Activated T-helper 9 cell treated with anti-CD3 and anti-CD28 coated beads, Interleukin-2, amount 50 U/mL, for 16 hours (primary cell): ENCODE data around the gene CCDC112.
"Not testable (repeated sequence)": the region's sequence is repeated elsewhere in the genome, so short reads cannot be mapped to it uniquely, and the experiment has no call there.

Experiments used
- DNase-seq: peaks from one replicate; pipeline ENCODE4 v3.0.0-alpha.2; 2020; ENCODE audit warnings: low read depth

CCDC112 gene

GRCh38 chr5:115262011-115262320 lies 34.5 kb downstream of the CCDC112 start:
- DNase-seq, result no peak

DNA sequence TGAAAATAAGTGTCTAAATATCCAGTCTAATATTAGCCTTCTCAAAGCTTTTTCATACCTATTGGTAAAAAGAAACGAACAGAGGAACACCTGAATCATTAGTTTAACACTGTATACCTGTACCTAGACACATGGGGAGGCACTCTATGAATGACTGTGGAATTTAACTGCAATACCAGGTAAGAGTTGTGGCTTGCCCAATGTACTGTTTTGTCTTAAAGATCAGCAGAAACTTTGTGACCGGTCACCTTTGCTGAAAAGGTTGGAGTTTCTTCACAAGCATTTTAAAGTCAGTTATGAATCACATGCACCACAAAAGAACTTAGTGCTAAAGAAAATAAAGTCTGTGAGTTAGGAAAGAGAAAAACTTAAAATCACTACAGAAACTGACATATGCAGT lies 36.2 kb downstream of the CCDC112 start:
- no peak for DNase-seq

DNA sequence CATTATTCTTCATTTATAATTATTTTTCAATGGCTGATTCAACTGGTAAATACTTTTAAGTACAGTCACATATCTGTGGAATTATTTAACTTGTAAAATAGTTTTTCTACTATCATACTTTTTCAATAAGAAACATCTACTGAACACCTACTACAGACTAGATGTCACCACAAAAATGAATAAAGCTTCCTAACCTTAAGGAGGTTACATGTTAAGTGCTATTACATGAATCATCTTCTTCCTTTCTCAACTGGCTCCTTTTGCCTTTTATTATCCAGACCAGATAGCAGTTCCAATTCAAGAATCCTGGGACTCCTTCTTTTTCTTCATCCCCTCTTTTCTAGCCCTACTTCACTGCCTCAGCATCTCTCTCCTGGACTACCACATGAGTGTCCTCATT lies 38.5 kb downstream of the CCDC112 start:
- DNase-seq, result no peak

DNA sequence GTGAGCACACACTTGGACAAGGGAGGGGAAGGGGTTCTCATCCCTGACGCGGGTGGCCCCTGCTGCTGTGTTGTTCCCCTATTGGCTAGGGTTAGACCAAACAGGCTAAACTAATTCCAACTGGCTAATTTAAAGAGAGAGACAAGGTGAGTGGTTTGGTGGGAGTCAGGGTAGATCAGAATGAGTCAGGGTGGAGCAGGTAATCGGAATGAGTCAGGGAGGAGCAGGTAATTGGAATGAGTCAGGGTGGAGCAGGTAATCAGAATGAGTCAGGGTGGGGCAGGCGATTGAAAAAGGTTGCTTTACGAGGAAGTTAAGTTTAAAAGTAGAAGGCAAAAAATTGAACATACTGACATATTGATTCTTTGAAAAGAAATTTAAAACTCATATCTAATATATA lies 47.1 kb downstream of the CCDC112 start:
- DNase-seq, result not testable (repeated sequence)

GRCh38 chr5:115246361-115246991 lies 50.0 kb downstream of the CCDC112 start:
- no peak for DNase-seq

DNA sequence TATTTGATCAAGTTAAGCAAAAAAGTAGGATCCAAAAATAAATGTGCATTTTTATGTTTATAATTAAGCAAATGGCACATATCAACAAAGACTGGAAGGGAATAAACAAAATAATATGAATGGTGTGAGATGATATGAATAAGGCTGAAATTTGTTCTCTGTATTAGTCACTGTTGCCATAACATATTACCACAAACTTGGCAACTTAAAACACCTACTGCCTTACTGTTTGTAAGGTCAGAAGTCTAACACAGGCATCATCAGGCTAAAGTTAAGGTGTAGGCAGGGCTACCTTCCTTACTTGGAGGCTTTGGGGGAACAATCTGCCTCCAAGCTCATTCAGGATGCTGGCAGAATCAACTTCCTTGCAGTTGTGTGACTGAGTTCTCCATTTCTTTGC lies 53.0 kb downstream of the CCDC112 start:
- DNase-seq, result no peak

DNA sequence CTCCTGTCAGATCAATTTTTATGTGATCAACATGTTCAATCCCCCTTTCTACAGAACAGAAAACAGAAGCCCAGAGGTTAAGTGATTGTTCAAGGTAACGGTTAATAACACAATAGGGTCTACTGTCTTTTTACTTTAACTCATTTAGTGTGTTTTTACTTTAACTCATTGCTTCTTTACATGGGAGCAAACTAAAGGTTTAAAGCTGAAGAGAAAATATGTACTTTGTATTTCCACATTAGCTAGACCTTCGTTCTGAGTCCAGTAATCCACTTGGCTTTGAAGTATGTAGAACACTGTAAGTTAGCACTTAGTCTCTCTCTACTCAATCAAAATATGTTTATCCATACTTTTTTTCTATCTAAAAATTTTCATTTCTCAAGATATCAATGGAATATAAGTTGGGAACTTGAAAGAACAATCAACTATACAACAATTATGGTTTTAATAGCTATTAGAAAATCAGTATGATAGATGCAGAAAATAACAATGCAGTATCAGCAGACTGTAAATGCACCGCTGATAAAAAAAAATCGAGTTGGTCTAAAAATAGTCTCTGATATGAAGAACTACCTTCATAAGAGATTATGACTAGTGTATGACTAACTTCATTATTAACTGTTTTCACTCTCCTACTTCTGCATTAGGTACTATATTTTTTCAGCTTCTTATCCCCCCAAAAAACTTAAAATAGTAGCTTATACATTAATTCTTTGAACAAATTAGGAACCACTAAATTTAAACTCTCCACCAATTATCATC lies 54.4 kb downstream of the CCDC112 start:
- no peak for DNase-seq

DNA sequence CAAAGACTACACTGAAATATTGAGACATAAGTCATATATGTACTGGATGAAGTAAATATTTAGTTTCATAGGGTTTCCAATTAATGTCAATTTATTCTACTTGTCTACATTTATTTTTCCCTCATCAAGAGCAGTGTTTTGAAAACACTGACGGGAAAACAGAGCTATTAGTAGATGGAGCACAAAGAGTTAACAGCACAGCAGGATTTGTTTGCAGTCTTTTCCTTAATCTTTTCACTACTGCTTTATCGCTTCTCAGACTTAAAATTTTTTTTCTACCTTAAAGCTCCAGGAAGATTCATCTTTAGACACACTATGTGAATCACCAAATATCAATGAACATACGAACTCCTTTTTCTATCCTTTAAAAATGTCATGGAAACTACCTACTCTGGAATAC lies 59.4 kb downstream of the CCDC112 start:
- no peak for DNase-seq

DNA sequence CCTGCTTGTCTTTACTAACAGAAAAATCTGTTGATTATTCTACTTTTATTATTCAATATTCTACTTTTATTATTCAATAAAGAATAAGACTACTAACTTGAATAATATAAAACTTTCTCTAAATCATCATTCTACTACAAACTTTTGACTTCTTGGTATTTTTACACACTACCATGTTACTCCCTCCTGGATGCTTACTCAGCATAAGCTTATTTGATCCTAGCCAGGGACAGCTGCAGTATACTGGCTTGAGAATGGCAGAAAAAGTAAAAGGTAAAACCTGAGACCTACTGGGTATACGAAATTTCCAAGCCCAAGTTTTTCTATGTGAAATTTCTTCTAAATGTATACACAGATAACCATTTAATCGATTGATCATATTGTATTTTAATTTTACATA lies 59.9 kb downstream of the CCDC112 start:
- no peak for DNase-seq

DNA sequence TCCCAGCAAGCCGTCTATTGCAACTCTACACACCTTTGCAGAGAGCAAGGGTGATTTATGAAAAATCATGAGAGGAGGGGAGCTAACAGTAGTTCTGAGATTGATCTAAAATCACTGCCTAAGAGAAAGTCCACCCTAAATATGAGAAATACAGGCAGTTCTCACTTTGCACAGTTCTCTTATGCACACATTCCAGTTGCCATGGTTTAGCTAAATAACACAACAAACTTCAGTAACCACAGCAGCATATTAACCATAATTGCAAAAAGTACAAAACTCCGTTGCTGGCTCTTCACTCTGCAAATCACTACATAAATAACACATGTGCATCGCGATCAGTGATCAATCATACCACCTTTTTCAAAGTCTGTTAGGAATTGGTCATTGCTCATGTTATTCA lies 64.9 kb downstream of the CCDC112 start:
- no peak for DNase-seq

DNA sequence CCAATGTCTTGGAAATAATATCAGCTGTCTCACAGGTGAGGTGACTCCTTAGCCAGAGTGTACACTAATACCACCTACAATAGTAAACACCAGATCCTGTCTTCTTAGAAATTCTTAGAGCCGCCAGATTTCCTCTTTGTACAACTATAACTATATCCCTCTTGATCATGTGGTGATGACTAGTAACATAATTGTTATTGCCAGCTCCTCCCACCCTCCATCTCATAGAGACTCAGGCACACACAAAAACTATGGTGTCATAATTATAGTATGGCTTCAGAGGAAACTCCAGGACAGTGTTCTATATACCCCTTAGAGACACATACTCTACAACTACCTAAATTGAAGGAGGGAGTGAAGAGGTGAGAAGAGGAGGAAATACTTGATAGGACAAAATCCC lies 66.8 kb downstream of the CCDC112 start:
- no peak for DNase-seq

DNA sequence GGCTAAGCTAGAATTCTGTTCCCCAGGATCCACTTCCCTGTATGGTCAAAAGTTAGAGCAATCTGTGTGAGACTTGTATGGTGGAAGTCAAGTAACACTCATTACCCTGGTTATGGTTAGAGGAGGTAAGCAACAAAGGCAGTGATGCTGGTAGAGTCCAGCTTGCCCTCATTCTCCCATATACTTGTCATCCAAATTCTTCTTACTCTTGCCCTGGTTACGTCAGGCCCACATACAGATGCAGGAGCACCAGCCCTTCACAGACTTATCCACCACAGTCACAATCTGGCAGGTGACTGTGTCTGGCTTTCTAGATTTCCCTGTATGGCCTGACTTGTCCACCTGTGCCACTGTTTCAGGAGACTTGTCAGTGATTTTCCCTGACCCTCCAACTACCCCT lies 69.2 kb downstream of the CCDC112 start:
- no peak for DNase-seq
